Measurements from ENCODE around the gene RPIA. TPM values are rescaled to one million over a fixed set of nuclear protein-coding genes. Genes with fewer than 3 reads are reported as not detected.

The RPIA gene
- total and polyA plus RNA-seq, 9 of the 15 experiments (the other 6 are each of a cell fraction or from before 2014, with no cell fraction given): 7.8 to 41.2 (median 25.8) TPM

GRCh38 chr2:88698498-88699233 lies 7.2 kb downstream of the RPIA start (continued):
- TF ChIP-seq ZNF143 (CRISPR knock-in tag; IDR thresholded peaks at IDR 0.05) (no peak), NCOA2 (IDR thresholded peaks at IDR 0.05; ENCODE audit: partially characterized antibody in 2 of 2) (no peak), BRCA1 (IDR thresholded peaks at IDR 0.05) (no peak), BRCA1 (CRISPR knock-in tag; IDR thresholded peaks at IDR 0.05) (no peak), SMARCA4 (IDR thresholded peaks at IDR 0.05) (no peak)

- ATAC-seq (no peak), FAIRE-seq (no peak), DNase-seq (ENCODE audit: extremely low read depth in 1 of 4, low spot score in 3 of 4) (no peak)
- H3K9me1 ChIP-seq (ENCODE audit: control insufficient read depth, insufficient read depth, low read length): no peaks in the 10 kb centered on the region
- H3K27me3 ChIP-seq (ENCODE audit: control insufficient read depth in 2 of 2, insufficient read depth in 2 of 2, low read length in 2 of 2): no peaks in the 10 kb centered on the region
- no peak overlapping the region for H3K9ac ChIP-seq (ENCODE audit: insufficient read depth in 1 of 2, low read depth in 2 of 2, low read length in 2 of 2)
- H4K20me1 ChIP-seq (replicated peaks; ENCODE audit: control insufficient read depth, insufficient read depth, low read length): no peaks in the 10 kb centered on the region
- no peak overlapping the region for H3K4me3 ChIP-seq
- H3K36me3 ChIP-seq (ENCODE audit: control insufficient read depth, insufficient read depth, low read length): peaks cover 21% of the 10 kb centered on the region
- ChIA-PET POLR2A (interaction anchor here (0.7 kb wide), 1 partner anchor 32 kb away, joined by 3 read pairs; no protein-coding TSS in a partner anchor), CTCF (ENCODE audit: low intra/inter-chr PET ratio) (no interaction called here)
- H2AFZ ChIP-seq (ENCODE audit: low read depth, low read length): no peak overlapping the region
- H3K27ac ChIP-seq (ENCODE audit: extremely low read depth, low read depth, low read length): no peak overlapping the region
- no peak for TF ChIP-seq BRD4 (IDR thresholded peaks at IDR 0.05)
- TF ChIP-seq SAFB (IDR thresholded peaks at IDR 0.05; ENCODE audit: borderline replicate concordance, low read depth, low read length): no peak
- TF ChIP-seq HDAC8 (tag; IDR thresholded peaks at IDR 0.05): no peak
- no peak for TF ChIP-seq ZNF511 (CRISPR knock-in tag; IDR thresholded peaks at IDR 0.05)
- no peak for TF ChIP-seq ZFP91 (CRISPR knock-in tag; IDR thresholded peaks at IDR 0.05)
- TF ChIP-seq SRSF9 (IDR thresholded peaks at IDR 0.05; ENCODE audit: borderline replicate concordance, low read depth, low read length): no peak
- no peaks in the 10 kb centered on the region; a peak in 2 of 5 replicates for H3K4me1 ChIP-seq (replicated peaks in 1 of 2; ENCODE audit: control insufficient read depth in 2 of 2, insufficient read depth in 2 of 2, low read length in 2 of 2)
- WGBS (ENCODE audit: insufficient coverage, low coverage, missing lambda C conversion rate): 93% methylated on average over 2 of the region's 2 CpGs
- H3K4me2 ChIP-seq (ENCODE audit: insufficient read depth, low read length): no peak overlapping the region
- no TSS peak for BruUV-seq (replicated peaks)
- H3K79me2 ChIP-seq (ENCODE audit: control insufficient read depth, insufficient read depth, low read length): peaks cover 7% of the 10 kb centered on the region; the same call in 1 of the 3 replicates
- in situ Hi-C loops (cut with MboI) (no loop called here), intact Hi-C loops (cut with micrococcal nuclease) (no loop called here)
- peaks cover 4% of the 10 kb centered on the region for H3K9me3 ChIP-seq (replicated peaks; ENCODE audit: control insufficient read depth, insufficient read depth, low read depth, low read length)
Measured at GRCh38 chr2:88707003-88707402, 15.5 kb downstream of the RPIA start.
